OCI-LY1 (cell line): ENCODE measurements around the gene AP1G1.

ENCODE experiments used
- H2AFZ ChIP-seq: fragments of 200-600 bp; sonication (generic), shearing (Covaris generic); 2 replicates; pipeline ENCODE4 v1.6.0; 2014; ENCODE audit warnings: antibody characterized with exemption, mild to moderate bottlenecking, low read length
- H3F3A ChIP-seq: fragments of 200-600 bp; sonication (generic), shearing (Covaris generic); 2 replicates; pipeline ENCODE4 v1.6.0; 2014; ENCODE audit warnings: mild to moderate bottlenecking, antibody characterized with exemption, low read length, moderate library complexity; ENCODE audit not compliant: insufficient read depth
- H3K27ac ChIP-seq: fragments of 200-600 bp; sonication (generic); 2 replicates; pipeline ENCODE4 v1.5.1; 2014; ENCODE audit warnings: low read length, mixed run types, mild to moderate bottlenecking, low read depth; ENCODE audit not compliant: poor library complexity, severe bottlenecking
- H3K27me3 ChIP-seq: fragments of 200-600 bp; sonication (generic); 2 replicates; pipeline ENCODE4 v1.6.0; 2014; ENCODE audit warnings: antibody characterized with exemption, mild to moderate bottlenecking, low read length, moderate library complexity; ENCODE audit not compliant: insufficient read depth
- H3K36me3 ChIP-seq: fragments of 200-600 bp; sonication (generic); 2 replicates; pipeline ENCODE4 v1.6.1; 2014; ENCODE audit warnings: mild to moderate bottlenecking, antibody characterized with exemption, low read length, moderate library complexity, mixed read lengths; ENCODE audit not compliant: insufficient read depth
- H3K4me1 ChIP-seq: fragments of 200-600 bp; sonication (generic); 2 replicates; pipeline ENCODE4 v1.5.1; 2014; ENCODE audit warnings: mild to moderate bottlenecking, low read length, moderate library complexity; ENCODE audit not compliant: insufficient read depth, severe bottlenecking
- H3K4me2 ChIP-seq: fragments of 200-600 bp; sonication (generic), shearing (Covaris generic); 2 replicates; pipeline ENCODE4 v1.6.1; 2014; ENCODE audit warnings: low read length
- H3K4me3 ChIP-seq: fragments of 200-600 bp; sonication (generic); 2 replicates; pipeline ENCODE4 v1.5.1; 2014; ENCODE audit warnings: low read length, low read depth, mild to moderate bottlenecking, mixed read lengths; ENCODE audit not compliant: poor library complexity, severe bottlenecking
- H3K79me2 ChIP-seq: fragments of 200-600 bp; shearing (Covaris generic); 2 replicates; pipeline ENCODE4 v1.6.1; 2016; ENCODE audit warnings: mixed run types, low read length, mixed read lengths; ENCODE audit not compliant: insufficient read depth
- H3K9ac ChIP-seq: fragments of 200-600 bp; sonication (generic), shearing (Covaris generic); 2 replicates; pipeline ENCODE4 v1.6.1; 2014; ENCODE audit warnings: mild to moderate bottlenecking, low read length, mixed read lengths
- H3K9me2 ChIP-seq: fragments of 200-600 bp; sonication (generic), shearing (Covaris generic); 2 replicates; pipeline ENCODE4 v1.6.1; 2014; ENCODE audit warnings: low read depth, mild to moderate bottlenecking, low read length, mixed read lengths
- H3K9me3 ChIP-seq: fragments of 200-600 bp; shearing (Covaris generic); 2 replicates; pipeline ENCODE4 v1.6.1; 2014; ENCODE audit warnings: low read length, mixed read lengths
- H4K20me1 ChIP-seq: fragments of 200-600 bp; sonication (generic), shearing (Covaris generic); 2 replicates; pipeline ENCODE4 v1.6.0; 2016; ENCODE audit warnings: mild to moderate bottlenecking, low read length; ENCODE audit not compliant: insufficient read depth
- CTCF ChIP-seq: fragments of 200-600 bp; sonication (generic), shearing (Covaris generic); IDR thresholded peaks from 2 replicates; pipeline ENCODE4 v1.5.1; 2017; ENCODE audit warnings: mild to moderate bottlenecking, antibody characterized with exemption, low read length, moderate library complexity, mixed read lengths
- EZH2 ChIP-seq: fragments of 200-600 bp; sonication (generic), shearing (Covaris generic); IDR thresholded peaks from 2 replicates; pipeline ENCODE4 v1.8.0; 2017; ENCODE audit warnings: borderline replicate concordance, mixed run types, mild to moderate bottlenecking, antibody characterized with exemption, low read length, moderate library complexity, mixed read lengths

Gene AP1G1

GRCh38 chr16:71706046-71706445, 102.6 kb downstream of the AP1G1 start:
- no peaks in the 10 kb centered on the region for H3K9me3 ChIP-seq
- no peak overlapping the region for H3K4me2 ChIP-seq
- H3K9me2 ChIP-seq, result no peaks in the 10 kb centered on the region
- no peaks in the 10 kb centered on the region for H3K27me3 ChIP-seq
- no peak overlapping the region for H3K27ac ChIP-seq
- H3K9ac ChIP-seq, result no peak overlapping the region
- H3K4me3 ChIP-seq, result no peak overlapping the region
- H3K36me3 ChIP-seq, result no peaks in the 10 kb centered on the region
- H3K79me2 ChIP-seq, result no peaks in the 10 kb centered on the region
- H3K4me1 ChIP-seq, result peaks cover 10% of the 10 kb centered on the region
- no peaks in the 10 kb centered on the region for H4K20me1 ChIP-seq
- H3F3A ChIP-seq, result no peaks in the 10 kb centered on the region
- no peak overlapping the region for H2AFZ ChIP-seq
- TF ChIP-seq CTCF (no peak), EZH2 (no peak)

GRCh38 chr16:71703333-71703732, 105.3 kb downstream of the AP1G1 start:
- 0 out of 2 replicates have a peak, but pooled peaks cover 4% of the 10 kb centered on the region for H3K36me3 ChIP-seq
- no peak overlapping the region for H2AFZ ChIP-seq
- TF ChIP-seq EZH2, result no peak
- no peak for TF ChIP-seq CTCF
- H3K9me3 ChIP-seq, result no peaks in the 10 kb centered on the region
- H3K79me2 ChIP-seq, result no peaks in the 10 kb centered on the region
- H3K9me2 ChIP-seq, result no peaks in the 10 kb centered on the region
- no peak overlapping the region for H3K4me2 ChIP-seq
- no peaks in the 10 kb centered on the region for H4K20me1 ChIP-seq
- no peak overlapping the region for H3K9ac ChIP-seq
- H3K27ac ChIP-seq, result no peak overlapping the region
- no peak overlapping the region for H3K4me3 ChIP-seq
- H3K27me3 ChIP-seq, result no peaks in the 10 kb centered on the region
- H3K4me1 ChIP-seq, result peaks cover 10% of the 10 kb centered on the region
- H3F3A ChIP-seq, result no peaks in the 10 kb centered on the region

- Histone ChIP-seq H3K9ac (no peak overlapping the region), H3K9me2 (no peaks in the 10 kb centered on the region), H3K27ac (no peak overlapping the region), H2AFZ (no peak overlapping the region), H3K27me3 (no peaks in the 10 kb centered on the region), H3K9me3 (no peaks in the 10 kb centered on the region), H3K4me1 (no peaks in the 10 kb centered on the region), H3K36me3 (0 out of 2 replicates have a peak, but pooled peaks cover 4% of the 10 kb centered on the region), H3K4me2 (no peak overlapping the region), H3F3A (no peaks in the 10 kb centered on the region), H3K4me3 (no peak overlapping the region), H4K20me1 (no peaks in the 10 kb centered on the region), H3K79me2 (no peaks in the 10 kb centered on the region)
- TF ChIP-seq EZH2 (no peak), CTCF (no peak)
Measured at GRCh38 chr16:71700831-71701230, 107.8 kb downstream of the AP1G1 start.
